H1 (cell line): ENCODE data around the gene MRPL20.

Experiments used
- NANOG ChIP-seq: IDR thresholded peaks from 2 replicates; pipeline ENCODE4 v1.6.1; 2011; ENCODE audit warnings: low read length, low read depth, mild to moderate bottlenecking, inconsistent platforms; ENCODE audit not compliant: insufficient read depth, poor library complexity, severe bottlenecking
- RNF2 ChIP-seq: fragments of 200-900, 300-1000 bp; sonication (generic); IDR thresholded peaks from 2 replicates; pipeline ENCODE4 v1.7.1; 2016; ENCODE audit warnings: borderline replicate concordance, low read depth, mild to moderate bottlenecking, antibody characterized with exemption, low read length; ENCODE audit not compliant: poor library complexity, severe bottlenecking; ENCODE audit errors: missing control alignments
- SRF ChIP-seq: IDR thresholded peaks from 2 replicates; pipeline ENCODE4 v1.6.1; 2011; ENCODE audit warnings: mild to moderate bottlenecking, low read depth, low read length, moderate library complexity
- TF ChIP-seq, protein P1 (sequence below), 3 experiments: IDR thresholded peaks; 1 replicate in 2 of 3; 2 replicates in 1 of 3; pipeline versions ENCODE4 v1.5.1 to v1.6.1; 2011; ENCODE audit warnings: low read length in 3 of 3, mild to moderate bottlenecking in 3 of 3, inconsistent platforms in 2 of 3, low read depth in 1 of 3, moderate library complexity in 1 of 3; ENCODE audit not compliant: insufficient read depth in 1 of 3; ENCODE audit errors: control extremely low read depth in 1 of 3

DNA sequence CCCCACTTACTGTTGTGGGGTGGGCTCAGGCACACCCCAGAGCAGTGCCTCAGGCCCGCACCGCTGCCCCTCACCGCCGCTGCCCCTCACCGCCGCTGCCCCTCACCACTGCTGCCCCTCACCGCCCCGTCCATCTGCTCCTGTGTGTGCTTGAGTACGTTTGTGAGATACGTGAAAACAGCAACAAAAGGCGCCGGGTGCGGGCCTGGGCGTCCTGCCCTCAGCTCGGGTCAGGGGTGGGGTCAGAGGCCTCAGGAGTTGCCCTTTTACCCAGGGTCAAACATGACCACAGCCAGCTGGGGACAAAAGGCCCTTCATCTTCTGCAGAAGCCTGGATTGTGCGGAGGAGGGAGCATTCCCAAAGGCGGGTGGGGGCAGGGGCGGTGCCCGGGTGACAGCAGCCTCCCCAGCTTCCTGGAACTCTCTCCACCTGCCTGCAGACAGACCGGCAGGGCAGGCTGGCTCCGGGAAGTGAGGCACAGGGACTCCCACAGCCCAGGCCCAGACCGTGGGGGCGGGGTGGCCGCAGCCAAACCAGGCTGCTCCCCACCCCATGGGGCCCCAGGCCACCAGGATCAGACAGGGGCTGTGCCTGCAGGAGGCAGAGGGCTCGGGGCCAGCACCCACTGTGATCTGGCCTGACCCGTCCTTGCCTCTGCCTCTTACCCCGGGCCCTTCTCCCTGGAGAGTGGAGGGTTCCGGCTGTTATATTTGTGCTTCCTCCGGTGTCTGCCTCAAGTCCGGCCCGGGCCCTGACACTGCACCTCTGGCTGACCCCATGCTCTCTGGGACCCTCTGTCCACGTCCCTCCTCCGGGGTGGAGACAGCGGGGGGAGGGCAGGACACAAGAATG is 26.1 kb upstream of the MRPL20 start:
- TF ChIP-seq, protein P1, sequence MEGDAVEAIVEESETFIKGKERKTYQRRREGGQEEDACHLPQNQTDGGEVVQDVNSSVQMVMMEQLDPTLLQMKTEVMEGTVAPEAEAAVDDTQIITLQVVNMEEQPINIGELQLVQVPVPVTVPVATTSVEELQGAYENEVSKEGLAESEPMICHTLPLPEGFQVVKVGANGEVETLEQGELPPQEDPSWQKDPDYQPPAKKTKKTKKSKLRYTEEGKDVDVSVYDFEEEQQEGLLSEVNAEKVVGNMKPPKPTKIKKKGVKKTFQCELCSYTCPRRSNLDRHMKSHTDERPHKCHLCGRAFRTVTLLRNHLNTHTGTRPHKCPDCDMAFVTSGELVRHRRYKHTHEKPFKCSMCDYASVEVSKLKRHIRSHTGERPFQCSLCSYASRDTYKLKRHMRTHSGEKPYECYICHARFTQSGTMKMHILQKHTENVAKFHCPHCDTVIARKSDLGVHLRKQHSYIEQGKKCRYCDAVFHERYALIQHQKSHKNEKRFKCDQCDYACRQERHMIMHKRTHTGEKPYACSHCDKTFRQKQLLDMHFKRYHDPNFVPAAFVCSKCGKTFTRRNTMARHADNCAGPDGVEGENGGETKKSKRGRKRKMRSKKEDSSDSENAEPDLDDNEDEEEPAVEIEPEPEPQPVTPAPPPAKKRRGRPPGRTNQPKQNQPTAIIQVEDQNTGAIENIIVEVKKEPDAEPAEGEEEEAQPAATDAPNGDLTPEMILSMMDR (IDR thresholded peaks at IDR 0.05; ENCODE audit: control extremely low read depth in 1 of 3, insufficient read depth in 1 of 3, low read depth in 1 of 3, low read length in 3 of 3), result no peak
- TF ChIP-seq NANOG (no peak), SRF (no peak), RNF2 (no peak)
